Hematopoietic multipotent progenitor cell treated with erythropoietin and hydrocortisone succinate and interleukin-3 and kit ligand, for 4 days (in vitro differentiated cells): ENCODE measurements around the gene RAP1A.
A peak's percentile ranks its signal among the peaks of the same experiment; 100 is the strongest.

ENCODE experiments used
- DNase-seq: peaks from one replicate; pipeline ENCODE4 v3.0.0-alpha.2; 2015

The RAP1A gene

GRCh38 chr1:111619635-111620440, at the start of gene RAP1A:
TSS of gene RAP1A (plus strand) at chr1:111619789. CDS start at chr1:111691361, 71,572 bp downstream.
- peak; percentile 96 for DNase-seq

GRCh38 chr1:111569913-111570312, 49.7 kb upstream of the RAP1A start:
- DNase-seq: no peak

GRCh38 chr1:111570781-111571181, 48.8 kb upstream of the RAP1A start:
- peak; percentile 70 for DNase-seq

- DNase-seq: no peak
These were observed 48.4 kb upstream of the RAP1A start for GRCh38 chr1:111571239-111571638.

GRCh38 chr1:111571987-111572386, 47.6 kb upstream of the RAP1A start:
- DNase-seq: no peak

- peak; percentile 66 for DNase-seq
These were observed 43.0 kb upstream of the RAP1A start for GRCh38 chr1:111576547-111576946.

GRCh38 chr1:111577814-111578213, 41.8 kb upstream of the RAP1A start:
- no peak for DNase-seq

- DNase-seq: no peak
These were observed 38.4 kb upstream of the RAP1A start for GRCh38 chr1:111581166-111581565.

GRCh38 chr1:111582016-111582415, 37.6 kb upstream of the RAP1A start:
- no peak for DNase-seq

GRCh38 chr1:111582644-111583618, 36.7 kb upstream of the RAP1A start:
- no peak for DNase-seq

GRCh38 chr1:111585447-111586086, 34.0 kb upstream of the RAP1A start:
- no peak for DNase-seq

GRCh38 chr1:111586112-111586511, 33.5 kb upstream of the RAP1A start:
- DNase-seq: no peak

GRCh38 chr1:111587509-111588174, 31.9 kb upstream of the RAP1A start:
- DNase-seq: no peak

- no peak for DNase-seq
These were observed 27.7 kb upstream of the RAP1A start for GRCh38 chr1:111591937-111592336.

- DNase-seq: peak; percentile 83
These were observed 26.9 kb upstream of the RAP1A start for GRCh38 chr1:111592389-111593361.

GRCh38 chr1:111593403-111594305, 25.9 kb upstream of the RAP1A start:
- DNase-seq: no peak

- no peak for DNase-seq
These were observed 25.3 kb upstream of the RAP1A start for GRCh38 chr1:111594306-111594693.

GRCh38 chr1:111595807-111596206, 23.8 kb upstream of the RAP1A start:
- DNase-seq: no peak

- no peak for DNase-seq
These were observed 23.1 kb upstream of the RAP1A start for GRCh38 chr1:111596499-111596898.

- DNase-seq: no peak
These were observed 22.2 kb upstream of the RAP1A start for GRCh38 chr1:111597426-111597825.
